Upper lobe of left lung (tissue), 6 donors: ENCODE results near the gene TECPR1. TPM values are rescaled to one million over a fixed set of nuclear protein-coding genes. Genes with fewer than 3 reads are reported as not detected.
A peak's percentile ranks its signal among the peaks of the same experiment; 100 is the strongest.

ENCODE experiments used
- ATAC-seq, 2 donors: fragments of 200-7000 bp; cut with Tn5 transposase; one replicate each; pipeline ENCODE4 v1.9.1; 2022; ENCODE audit warnings: mild to moderate bottlenecking in 2 of 2, moderate library complexity in 2 of 2; ENCODE audit not compliant: low FRiP score in 2 of 2
- DNase-seq, 2 donors: peaks; one replicate each; pipeline ENCODE4 v3.0.0-alpha.2; 2019 to 2020
- H3K27ac ChIP-seq, 4 donors: fragments of 200-600 bp; sonication (generic); one replicate each; pipeline ENCODE4 v1.5.1; 2016 to 2019
- H3K27me3 ChIP-seq, 4 donors: fragments of 200-600 bp; sonication (generic); one replicate each; pipeline ENCODE4 v1.5.1; 2017 to 2019
- H3K36me3 ChIP-seq, 4 donors: fragments of 200-600 bp; sonication (generic); one replicate each; pipeline ENCODE4 v1.5.1; 2016 to 2019
- H3K4me1 ChIP-seq, 4 donors: fragments of 200-600 bp; sonication (generic); one replicate each; pipeline ENCODE4 v1.5.1; 2018 to 2019
- H3K4me3 ChIP-seq, 4 donors: fragments of 200-600 bp; sonication (generic); one replicate each; pipeline ENCODE4 v1.5.1; 2017 to 2019; ENCODE audit warnings: mild to moderate bottlenecking in 2 of 4, moderate library complexity in 1 of 4
- H3K9me3 ChIP-seq, 4 donors: fragments of 200-600 bp; sonication (generic); one replicate each; pipeline ENCODE4 v1.5.1; 2018 to 2019
- CTCF ChIP-seq, 6 experiments: fragments of 450-650 bp in 4 of 6; fragments of 200-600 bp in 2 of 6; sonication (generic) in 2 of 6; IDR thresholded peaks; one replicate each; pipeline ENCODE4 v1.5.1; 2016 to 2019; ENCODE audit warnings: antibody characterized with exemption in 6 of 6
- EP300 ChIP-seq, 4 donors: sonication (generic); formaldehyde crosslinking; IDR thresholded peaks; one replicate each; pipeline ENCODE4 v1.5.1; 2017; ENCODE audit warnings: antibody characterized with exemption in 4 of 4, control low read depth in 2 of 4
- POLR2A ChIP-seq, 4 donors: fragments of 450-650 bp; IDR thresholded peaks; one replicate each; pipeline ENCODE4 v1.5.1; 2016 to 2017; ENCODE audit warnings: antibody characterized with exemption in 4 of 4, mild to moderate bottlenecking in 2 of 4
- POLR2AphosphoS5 ChIP-seq, 2 donors: sonication (generic); formaldehyde crosslinking; IDR thresholded peaks; one replicate each; pipeline ENCODE4 v1.5.1; 2017; ENCODE audit warnings: antibody characterized with exemption in 2 of 2
- WGBS, 2 donors: methylation state at CpG; one replicate each; pipeline ENCODE4 v1.1.5; 2017 to 2018; 5-methylcytosine and 5-hydroxymethylcytosine counted together
- total RNA-seq, 6 donors: library from RNA; depleted of rRNA in 4 of 6; stranded (reverse); fragments of >200 nt in 4 of 6; gene quantifications; one replicate each; pipeline versions ENCODE4 v1.1.0 to v1.2.1, GENCODE V29; 2016 to 2021
- donor health status: DM: no; HTN: no; CAD: no; lungs with moderate emphysema.
- donor health status: DM: no; HTN: yes; CAD: no; lungs with severe emphysema.

The TECPR1 gene
- total RNA-seq, 6 donors from 2014 or later, result 16.6 to 101 (median 55.0) TPM

GRCh38 chr7:98248156-98248555 lies 3.9 kb downstream of the TECPR1 start:
- peak overlapping the region; percentile 41 to 91 (median 89) for H3K27ac ChIP-seq
- H3K36me3 ChIP-seq, result peaks cover 4 to 27% (median 12%) of the 10 kb centered on the region in 4 donors
- WGBS, 2 donors, result 89 to 93% methylated on average over 7 to 11 of the region's 12 CpGs
- H3K9me3 ChIP-seq, result no peaks in the 10 kb centered on the region
- H3K27me3 ChIP-seq, result no peaks in the 10 kb centered on the region
- peak in 1 of 2 donors; percentile 34 for DNase-seq
- no peak for TF ChIP-seq POLR2AphosphoS5 (IDR thresholded peaks at IDR 0.05)
- no peak for TF ChIP-seq EP300 (IDR thresholded peaks at IDR 0.05)
- ATAC-seq, result no peak
- H3K4me3 ChIP-seq, result no peak overlapping the region
- peaks cover 43 to 74% (median 63%) of the 10 kb centered on the region in 4 donors for H3K4me1 ChIP-seq

GRCh38 chr7:98244871-98245270 lies 7.2 kb downstream of the TECPR1 start:
- H3K4me3 ChIP-seq, result no peak overlapping the region
- peak overlapping the region in 3 of 4 donors; percentile 19 to 91 (median 66) for H3K27ac ChIP-seq
- no peak for ATAC-seq
- TF ChIP-seq EP300 (IDR thresholded peaks at IDR 0.05), result no peak
- TF ChIP-seq POLR2AphosphoS5 (IDR thresholded peaks at IDR 0.05), result no peak
- no peak for TF ChIP-seq POLR2A (IDR thresholded peaks at IDR 0.05)
- TF ChIP-seq CTCF (IDR thresholded peaks at IDR 0.05), result no peak
- H3K9me3 ChIP-seq, result no peaks in the 10 kb centered on the region
- peaks cover 8 to 47% (median 26%) of the 10 kb centered on the region in 4 donors for H3K36me3 ChIP-seq
- 80 to 95% methylated on average over 3 to 11 of the region's 14 CpGs for WGBS, 2 donors
- H3K27me3 ChIP-seq, result no peaks in the 10 kb centered on the region
- H3K4me1 ChIP-seq, result peaks cover 21 to 49% (median 38%) of the 10 kb centered on the region in 4 donors
- peak in 1 of 2 donors; percentile 72 for DNase-seq

- Histone ChIP-seq H3K27ac (peak overlapping the region in 1 of 4 donors; percentile 4), H3K4me1 (peaks cover 11 to 30% (median 20%) of the 10 kb centered on the region in 4 donors), H3K4me3 (no peak overlapping the region), H3K9me3 (no peaks in the 10 kb centered on the region), H3K36me3 (peaks cover 11 to 66% (median 43%) of the 10 kb centered on the region in 4 donors), H3K27me3 (no peaks in the 10 kb centered on the region)
- TF ChIP-seq POLR2AphosphoS5 (IDR thresholded peaks at IDR 0.05) (no peak), CTCF (IDR thresholded peaks at IDR 0.05) (no peak), EP300 (IDR thresholded peaks at IDR 0.05) (no peak), POLR2A (IDR thresholded peaks at IDR 0.05) (no peak)
- DNase-seq, result no peak
- WGBS, 2 donors, result 89 to 96% methylated on average over 4 of the region's 4 CpGs
- ATAC-seq, result no peak
Measured at GRCh38 chr7:98242934-98243333, 9.1 kb downstream of the TECPR1 start.

- Histone ChIP-seq H3K27ac (no peak overlapping the region), H3K27me3 (no peaks in the 10 kb centered on the region), H3K4me1 (peaks cover 11 to 24% (median 15%) of the 10 kb centered on the region in 4 donors), H3K9me3 (no peaks in the 10 kb centered on the region), H3K4me3 (no peak overlapping the region), H3K36me3 (peaks cover 11 to 70% (median 46%) of the 10 kb centered on the region in 4 donors)
- 90 to 98% methylated on average over 1 of the region's 1 CpG for WGBS, 2 donors
- ATAC-seq (no peak), DNase-seq (no peak)
- no peak for TF ChIP-seq CTCF (IDR thresholded peaks at IDR 0.05)
- no peak for TF ChIP-seq POLR2AphosphoS5 (IDR thresholded peaks at IDR 0.05)
- no peak for TF ChIP-seq EP300 (IDR thresholded peaks at IDR 0.05)
- no peak for TF ChIP-seq POLR2A (IDR thresholded peaks at IDR 0.05)
Measured at GRCh38 chr7:98242342-98242741, 9.7 kb downstream of the TECPR1 start.

GRCh38 chr7:98241674-98242241 lies 10.3 kb downstream of the TECPR1 start:
- no peak overlapping the region for H3K4me3 ChIP-seq
- DNase-seq (peak in 1 of 2 donors; percentile 56), ATAC-seq (no peak)
- peak overlapping the region in 1 of 4 donors; percentile 34 for H3K27ac ChIP-seq
- peak in 1 of 6 experiments; percentile 2 for TF ChIP-seq CTCF (IDR thresholded peaks at IDR 0.05)
- TF ChIP-seq EP300 (IDR thresholded peaks at IDR 0.05), result no peak
- no peak for TF ChIP-seq POLR2A (IDR thresholded peaks at IDR 0.05)
- H3K9me3 ChIP-seq, result no peaks in the 10 kb centered on the region
- 85 to 89% methylated on average over 14 to 16 of the region's 16 CpGs for WGBS, 2 donors
- H3K27me3 ChIP-seq, result no peaks in the 10 kb centered on the region
- peaks cover 11 to 71% (median 48%) of the 10 kb centered on the region in 4 donors for H3K36me3 ChIP-seq
- H3K4me1 ChIP-seq, result peaks cover 6 to 20% (median 15%) of the 10 kb centered on the region in 4 donors
